ENCODE measurements around the gene ZNF76.

DNA sequence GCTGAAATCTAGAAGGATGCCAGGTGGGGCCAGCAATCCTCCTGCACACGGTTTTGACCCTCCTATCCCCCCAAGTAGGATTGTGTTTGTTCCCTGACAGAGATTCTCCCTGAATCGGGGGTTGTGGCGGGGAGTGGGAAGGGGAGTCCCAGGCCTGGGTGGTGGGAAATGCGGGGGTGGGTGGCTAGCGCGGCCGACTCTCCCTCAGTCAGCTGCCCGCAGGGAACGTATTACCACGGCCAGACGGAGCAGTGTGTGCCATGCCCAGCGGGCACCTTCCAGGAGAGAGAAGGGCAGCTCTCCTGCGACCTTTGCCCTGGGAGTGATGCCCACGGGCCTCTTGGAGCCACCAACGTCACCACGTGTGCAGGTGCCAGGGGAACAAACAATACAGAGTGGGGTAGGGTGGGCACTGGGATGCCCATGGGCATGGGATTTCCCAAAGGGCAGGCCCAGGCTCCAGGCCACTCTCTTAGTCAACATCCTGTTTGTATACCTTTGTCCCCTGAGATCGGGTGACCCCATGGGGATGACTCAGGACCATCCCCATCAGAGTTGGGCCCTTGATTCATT, 16.1 kb upstream of the ZNF76 start:
- TF ChIP-seq EP300 (IDR thresholded peaks at IDR 0.05; ENCODE audit: borderline replicate concordance) = no peak
- TF ChIP-seq, protein P1, sequence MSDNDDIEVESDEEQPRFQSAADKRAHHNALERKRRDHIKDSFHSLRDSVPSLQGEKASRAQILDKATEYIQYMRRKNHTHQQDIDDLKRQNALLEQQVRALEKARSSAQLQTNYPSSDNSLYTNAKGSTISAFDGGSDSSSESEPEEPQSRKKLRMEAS (IDR thresholded peaks at IDR 0.05) = no peak
- TF ChIP-seq ZBTB7A (IDR thresholded peaks at IDR 0.05; ENCODE audit: low read depth) = no peak
- TF ChIP-seq CREB1 (IDR thresholded peaks at IDR 0.05; ENCODE audit: low read depth) = no peak
- TF ChIP-seq CEBPB (IDR thresholded peaks at IDR 0.05) = no peak
- no peak for TF ChIP-seq NFIC (IDR thresholded peaks at IDR 0.05)
- TF ChIP-seq RAD21 (IDR thresholded peaks at IDR 0.05; ENCODE audit: low read depth) = no peak
- TF ChIP-seq, protein P2, sequence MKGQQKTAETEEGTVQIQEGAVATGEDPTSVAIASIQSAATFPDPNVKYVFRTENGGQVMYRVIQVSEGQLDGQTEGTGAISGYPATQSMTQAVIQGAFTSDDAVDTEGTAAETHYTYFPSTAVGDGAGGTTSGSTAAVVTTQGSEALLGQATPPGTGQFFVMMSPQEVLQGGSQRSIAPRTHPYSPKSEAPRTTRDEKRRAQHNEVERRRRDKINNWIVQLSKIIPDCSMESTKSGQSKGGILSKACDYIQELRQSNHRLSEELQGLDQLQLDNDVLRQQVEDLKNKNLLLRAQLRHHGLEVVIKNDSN (IDR thresholded peaks at IDR 0.05) = no peak
- TF ChIP-seq TCF12 (IDR thresholded peaks at IDR 0.05; ENCODE audit: low read depth) = no peak
- no peak for TF ChIP-seq TAF1 (IDR thresholded peaks at IDR 0.05; ENCODE audit: low read depth)
- no peak for TF ChIP-seq FOXM1 (IDR thresholded peaks at IDR 0.05; ENCODE audit: borderline replicate concordance, low read depth)
- TF ChIP-seq, protein P3, sequence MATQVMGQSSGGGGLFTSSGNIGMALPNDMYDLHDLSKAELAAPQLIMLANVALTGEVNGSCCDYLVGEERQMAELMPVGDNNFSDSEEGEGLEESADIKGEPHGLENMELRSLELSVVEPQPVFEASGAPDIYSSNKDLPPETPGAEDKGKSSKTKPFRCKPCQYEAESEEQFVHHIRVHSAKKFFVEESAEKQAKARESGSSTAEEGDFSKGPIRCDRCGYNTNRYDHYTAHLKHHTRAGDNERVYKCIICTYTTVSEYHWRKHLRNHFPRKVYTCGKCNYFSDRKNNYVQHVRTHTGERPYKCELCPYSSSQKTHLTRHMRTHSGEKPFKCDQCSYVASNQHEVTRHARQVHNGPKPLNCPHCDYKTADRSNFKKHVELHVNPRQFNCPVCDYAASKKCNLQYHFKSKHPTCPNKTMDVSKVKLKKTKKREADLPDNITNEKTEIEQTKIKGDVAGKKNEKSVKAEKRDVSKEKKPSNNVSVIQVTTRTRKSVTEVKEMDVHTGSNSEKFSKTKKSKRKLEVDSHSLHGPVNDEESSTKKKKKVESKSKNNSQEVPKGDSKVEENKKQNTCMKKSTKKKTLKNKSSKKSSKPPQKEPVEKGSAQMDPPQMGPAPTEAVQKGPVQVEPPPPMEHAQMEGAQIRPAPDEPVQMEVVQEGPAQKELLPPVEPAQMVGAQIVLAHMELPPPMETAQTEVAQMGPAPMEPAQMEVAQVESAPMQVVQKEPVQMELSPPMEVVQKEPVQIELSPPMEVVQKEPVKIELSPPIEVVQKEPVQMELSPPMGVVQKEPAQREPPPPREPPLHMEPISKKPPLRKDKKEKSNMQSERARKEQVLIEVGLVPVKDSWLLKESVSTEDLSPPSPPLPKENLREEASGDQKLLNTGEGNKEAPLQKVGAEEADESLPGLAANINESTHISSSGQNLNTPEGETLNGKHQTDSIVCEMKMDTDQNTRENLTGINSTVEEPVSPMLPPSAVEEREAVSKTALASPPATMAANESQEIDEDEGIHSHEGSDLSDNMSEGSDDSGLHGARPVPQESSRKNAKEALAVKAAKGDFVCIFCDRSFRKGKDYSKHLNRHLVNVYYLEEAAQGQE (IDR thresholded peaks at IDR 0.05; ENCODE audit: low read depth) = no peak
- TF ChIP-seq TEAD4 (IDR thresholded peaks at IDR 0.05) = no peak
- no peak for TF ChIP-seq YY1 (IDR thresholded peaks at IDR 0.05; ENCODE audit: low read depth)
